Heart right ventricle (tissue), 16 donors: ENCODE data around the gene KRT37. TPM values are rescaled to one million over a fixed set of nuclear protein-coding genes. Genes with fewer than 3 reads are reported as not detected.

Experiments used
- ATAC-seq, 8 donors: fragments of 200-7000 bp; cut with Tn5 transposase; one replicate each; pipeline ENCODE4 v1.9.1; 2020; ENCODE audit warnings: mild to moderate bottlenecking in 8 of 8, moderate library complexity in 8 of 8, moderate number of reproducible peaks in 1 of 8
- DNase-seq, 2 donors: peaks; one replicate each; pipeline ENCODE4 v3.0.0-alpha.2; 2020
- H3K27ac ChIP-seq, 10 donors: fragments of 200-600 bp; sonication (generic) in 2 of 10; one replicate each; pipeline versions ENCODE4 v1.5.0 to v1.8.0; 2020 to 2022; ENCODE audit warnings: mild to moderate bottlenecking in 3 of 10
- H3K27me3 ChIP-seq, 7 donors: fragments of 200-600 bp; one replicate each; pipeline ENCODE4 v1.8.0; 2021 to 2022; ENCODE audit warnings: mild to moderate bottlenecking in 2 of 7
- H3K36me3 ChIP-seq, 9 donors: fragments of 200-600 bp; sonication (generic) in 1 of 9; one replicate each; pipeline versions ENCODE4 v1.5.0 to v1.8.0; 2020 to 2022; ENCODE audit warnings: mild to moderate bottlenecking in 2 of 9
- H3K4me1 ChIP-seq, 9 donors: fragments of 200-600 bp; sonication (generic) in 1 of 9; one replicate each; pipeline versions ENCODE4 v1.5.0 to v1.8.0; 2020 to 2022; ENCODE audit warnings: mild to moderate bottlenecking in 4 of 9
- H3K4me3 ChIP-seq, 10 donors: fragments of 200-600 bp; sonication (generic) in 2 of 10; one replicate each; pipeline versions ENCODE4 v1.5.0 to v1.8.0; 2020 to 2022; ENCODE audit warnings: mild to moderate bottlenecking in 7 of 10, moderate library complexity in 2 of 10
- H3K9me3 ChIP-seq, 11 donors: fragments of 200-600 bp in 10 of 11; sonication (generic) in 2 of 11; one replicate each; pipeline versions ENCODE4 v1.5.0 to v1.8.0; 2013 to 2022; ENCODE audit warnings: mild to moderate bottlenecking in 2 of 11, control low read depth in 1 of 11, moderate library complexity in 1 of 11
- WGBS, 2 donors: extraction: QIAGEN DNeasy Blood & Tissue Kit; methylation state at CpG; one replicate each; pipeline ENCODE4 v1.1.7; 2013; ENCODE audit warnings: inconsistent platforms in 1 of 2; 5-methylcytosine and 5-hydroxymethylcytosine counted together
- intact Hi-C, 10 donors: fragments of 100-400 bp; cut with DNase I; formaldehyde crosslinking; loops; one replicate each; pipeline versions ENCODE4 v1.11.1 to v1.14.2; 2022
- long read RNA-seq, 3 donors: library from polyadenylated mRNA; unstranded; transcript quantifications; one replicate each; pipeline ENCODE4 v2.0.0, GENCODE V29; 2020 to 2021
- polyA plus RNA-seq, 2 donors: library from polyadenylated mRNA; stranded (reverse); fragments of 200-250 nt; gene quantifications; one replicate each; pipeline ENCODE4 v1.2.3, GENCODE V29; 2013
- total RNA-seq, 10 donors: library from RNA; stranded (reverse); fragmentation: NEBNext Ultra II Directional in 3 of 10; extraction: Animal tissue kit (Norgen Biotek cat#: 25700) in 3 of 10; gene quantifications; one replicate each; pipeline versions ENCODE4 v1.2.1 to v1.2.4, GENCODE V29; 2021 to 2023
- TF ChIP-seq, protein P1 (sequence below), 9 donors: fragments of 200-600 bp; sonication (generic) in 2 of 9; IDR thresholded peaks; one replicate each; pipeline versions ENCODE4 v1.5.0 to v1.8.0; 2021 to 2022; ENCODE audit warnings: antibody characterized with exemption in 9 of 9, mild to moderate bottlenecking in 5 of 9, moderate library complexity in 1 of 9
- donor health status: Arrhythmogenic right ventricular cardiomyopathy.
- donor health status: ischemic (EF 13 %, LVEDD 7.1; RV severe dilation, severe dysfunction).
- donor health status: healthy with polysubstance abuse.
- donor health status: DM: no; HTN: yes; CAD: no.
- donor health status: DM: no; HTN: no; CAD: no.
- donor health status: ischemic (EF 25% LVEDD 6.9; RV normal size, moderate dysfunction).
- donor health status: ischemic (EF 25% LVEDD 5.7; RV mildly dilated, moderate dysfunction).
- donor health status: healthy.
- donor health status: DM: yes; HTN: yes; CAD: no.
- donor health status: Ischemic cardiomyopathy.
- donor health status: ischemic (EF 35%, LVEDD 5.7; RV mildly dilated, moderate dysfunction).
- donor health status: nonischemic (EF 11% LVEDD 7.7; RV severe dilation, severe dysfunction).
- donor health status: DM: yes; HTN: yes; CAD: no.
- donor health status: PGD.
- donor health status: ischemic (EF 29% LVEDD 5.4; RV normal size, mild dysfunction).
- donor health status: nonischemic (EF 23%, LVEDD 6.1; RV moderate dilation, normal function).

KRT37 gene
- total RNA-seq (not detected), polyA plus RNA-seq (not detected)
- long read RNA-seq, donor 1: 0 reads
- long read RNA-seq, donor 2: 0 reads
- long read RNA-seq, donor 3: 0 reads

- ATAC-seq (no peak), DNase-seq (no peak)
- H3K27me3 ChIP-seq: peaks cover 0 to 18% (median under 1%) of the 10 kb centered on the region in 7 donors
- no peak within 1 kb of the TSS for H3K27ac ChIP-seq
- intact Hi-C loops: no loop called here
- no peaks in the 10 kb centered on the region for H3K9me3 ChIP-seq
- H3K4me1 ChIP-seq: no peaks in the 10 kb centered on the region
- TF ChIP-seq, protein P1, sequence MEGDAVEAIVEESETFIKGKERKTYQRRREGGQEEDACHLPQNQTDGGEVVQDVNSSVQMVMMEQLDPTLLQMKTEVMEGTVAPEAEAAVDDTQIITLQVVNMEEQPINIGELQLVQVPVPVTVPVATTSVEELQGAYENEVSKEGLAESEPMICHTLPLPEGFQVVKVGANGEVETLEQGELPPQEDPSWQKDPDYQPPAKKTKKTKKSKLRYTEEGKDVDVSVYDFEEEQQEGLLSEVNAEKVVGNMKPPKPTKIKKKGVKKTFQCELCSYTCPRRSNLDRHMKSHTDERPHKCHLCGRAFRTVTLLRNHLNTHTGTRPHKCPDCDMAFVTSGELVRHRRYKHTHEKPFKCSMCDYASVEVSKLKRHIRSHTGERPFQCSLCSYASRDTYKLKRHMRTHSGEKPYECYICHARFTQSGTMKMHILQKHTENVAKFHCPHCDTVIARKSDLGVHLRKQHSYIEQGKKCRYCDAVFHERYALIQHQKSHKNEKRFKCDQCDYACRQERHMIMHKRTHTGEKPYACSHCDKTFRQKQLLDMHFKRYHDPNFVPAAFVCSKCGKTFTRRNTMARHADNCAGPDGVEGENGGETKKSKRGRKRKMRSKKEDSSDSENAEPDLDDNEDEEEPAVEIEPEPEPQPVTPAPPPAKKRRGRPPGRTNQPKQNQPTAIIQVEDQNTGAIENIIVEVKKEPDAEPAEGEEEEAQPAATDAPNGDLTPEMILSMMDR (IDR thresholded peaks at IDR 0.05): no peak
- WGBS, 2 donors: 90 to 91% methylated on average over 13 of the region's 13 CpGs
- H3K36me3 ChIP-seq: no peaks in the 10 kb centered on the region
- no peak within 1 kb of the TSS for H3K4me3 ChIP-seq
These were observed at the start of gene KRT37 for GRCh38 chr17:41424111-41424635. TSS of gene KRT37 (minus strand) at chr17:41424585. CDS start at chr17:41424523, 62 bp downstream.

DNA sequence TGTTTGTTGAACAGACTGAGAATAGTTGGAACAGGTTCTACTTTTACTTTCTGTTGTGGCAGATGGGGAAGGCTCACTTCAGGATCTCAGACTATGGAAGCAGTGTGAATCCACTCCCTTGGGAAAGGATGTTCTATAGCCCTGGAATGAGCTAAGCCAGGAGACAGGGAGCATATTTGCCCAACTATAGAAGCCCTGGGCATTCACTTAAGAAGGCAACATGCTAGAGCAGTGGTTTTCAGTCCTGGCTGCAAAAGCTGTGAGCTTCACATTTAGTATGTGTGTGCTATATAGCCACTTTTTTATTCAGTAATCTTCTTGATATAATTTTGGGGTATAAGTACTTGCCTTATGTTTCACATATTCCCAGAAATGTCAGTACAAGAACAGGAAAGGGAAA is 44.0 kb upstream of the KRT37 start:
- TF ChIP-seq, protein P1 (IDR thresholded peaks at IDR 0.05): no peak
- Histone ChIP-seq H3K4me1 (peaks cover 0 to 12% (median 4%) of the 10 kb centered on the region in 9 donors), H3K9me3 (peaks cover 0 to 50% (median 14%) of the 10 kb centered on the region in 11 donors), H3K36me3 (no peaks in the 10 kb centered on the region), H3K4me3 (no peak overlapping the region), H3K27me3 (peaks cover 0 to 17% (median 0%) of the 10 kb centered on the region in 7 donors), H3K27ac (no peak overlapping the region)
- ATAC-seq: no peak
- no peak for DNase-seq
- intact Hi-C loops: no loop called here

DNA sequence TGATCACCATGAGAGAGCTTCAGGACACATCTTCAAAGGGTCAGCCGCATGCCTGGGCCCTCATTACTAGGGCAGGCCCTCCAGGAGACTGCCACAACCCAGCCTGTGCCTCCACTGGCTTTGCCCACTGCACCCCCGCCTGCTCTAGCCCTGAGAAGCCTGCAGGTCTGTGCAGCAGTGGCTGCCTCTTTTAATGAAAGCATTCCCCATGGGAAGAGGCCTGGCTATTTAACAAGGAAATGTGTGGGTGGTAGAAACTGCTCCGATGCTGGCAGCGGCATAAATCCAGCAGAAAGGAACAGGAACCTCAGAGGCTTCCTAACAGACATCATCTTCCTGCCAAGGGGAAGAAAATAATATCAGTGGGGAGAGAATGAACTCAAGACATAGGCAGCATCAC is 43.2 kb upstream of the KRT37 start:
- Histone ChIP-seq H3K4me3 (no peak overlapping the region), H3K27me3 (peaks cover 0 to 17% (median 0%) of the 10 kb centered on the region in 7 donors), H3K4me1 (peaks cover 0 to 12% (median 4%) of the 10 kb centered on the region in 9 donors), H3K27ac (no peak overlapping the region), H3K9me3 (peaks cover 0 to 43% (median 14%) of the 10 kb centered on the region in 11 donors), H3K36me3 (no peaks in the 10 kb centered on the region)
- 55 to 62% methylated on average over 4 of the region's 4 CpGs for WGBS, 2 donors
- no peak for DNase-seq
- no peak for ATAC-seq
- intact Hi-C loops: no loop called here
- TF ChIP-seq, protein P1 (IDR thresholded peaks at IDR 0.05): no peak

GRCh38 chr17:41466988-41467387 is 42.6 kb upstream of the KRT37 start, which contains the start of gene KRT32:
TSS of gene KRT32 (minus strand) at chr17:41467386. CDS start at chr17:41467325, 61 bp downstream.
- H3K4me1 ChIP-seq: peaks cover 0 to 12% (median 4%) of the 10 kb centered on the region in 9 donors
- H3K9me3 ChIP-seq: peaks cover 0 to 38% (median 14%) of the 10 kb centered on the region in 11 donors
- no peak within 1 kb of the TSS for H3K27ac ChIP-seq
- intact Hi-C loops: no loop called here
- no peaks in the 10 kb centered on the region for H3K36me3 ChIP-seq
- H3K4me3 ChIP-seq: no peak within 1 kb of the TSS
- TF ChIP-seq, protein P1 (IDR thresholded peaks at IDR 0.05): no peak
- DNase-seq (no peak), ATAC-seq (no peak)
- WGBS, 2 donors: 90% methylated on average over 14 of the region's 14 CpGs
- peaks cover 0 to 17% (median 0%) of the 10 kb centered on the region in 7 donors for H3K27me3 ChIP-seq
